ENCODE data around the gene PEX11G.
"Not testable (repeated sequence)": the region's sequence is repeated elsewhere in the genome, so short reads cannot be mapped to it uniquely, and the experiment has no call there.

The PEX11G gene

DNA sequence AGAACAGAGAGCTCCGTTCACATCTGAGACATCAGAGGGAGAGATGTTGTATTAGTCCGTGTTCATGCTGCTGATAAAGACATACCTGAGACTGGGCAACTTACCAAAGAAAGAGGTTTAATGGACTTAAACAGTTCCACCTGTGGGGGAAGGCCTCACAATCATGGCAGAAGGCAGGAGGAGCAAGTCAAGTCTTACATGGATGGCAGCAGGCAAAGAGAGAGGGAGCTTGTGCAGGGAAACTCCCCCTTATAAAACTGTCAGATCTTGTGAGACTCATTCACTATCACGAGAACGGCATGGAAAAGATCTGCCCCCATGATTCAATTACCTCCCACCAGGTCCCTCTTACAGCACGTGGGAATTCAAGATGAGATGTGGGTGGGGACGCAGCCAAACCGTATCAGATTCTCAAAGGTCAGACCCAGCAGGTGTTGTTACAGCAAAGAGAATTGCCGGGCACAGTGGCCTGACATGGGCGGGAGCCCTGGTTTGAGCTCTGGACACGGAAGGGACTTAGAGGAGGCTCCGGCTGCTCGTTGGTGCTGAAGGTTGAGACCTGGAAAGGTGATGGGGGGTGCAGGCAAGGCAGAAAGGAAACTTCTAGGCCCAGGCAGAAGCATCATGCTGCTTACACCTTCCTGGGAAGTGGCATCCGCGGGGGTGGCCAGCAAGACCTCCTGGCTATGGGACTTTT lies 33.1 kb downstream of the PEX11G start:
- Histone ChIP-seq H3K36me3 (peaks cover 100% of the 10 kb centered on the region), H3K4me2 (no peak overlapping the region), H3K9me3 (peaks cover 46% of the 10 kb centered on the region), H3K9ac (no peak overlapping the region), H3K27me3 (no peaks in the 10 kb centered on the region), H3K4me1 (no peaks in the 10 kb centered on the region), H4K20me1 (peaks cover 77% of the 10 kb centered on the region), H3K27ac (no peak overlapping the region), H3K4me3 (no peak overlapping the region)
- TF ChIP-seq Cebpa-rat (IDR thresholded peaks at IDR 0.05) = no peak

- Histone ChIP-seq H3K36me3 (peaks cover 100% of the 10 kb centered on the region), H4K20me1 (peaks cover 79% of the 10 kb centered on the region), H3K27me3 (no peaks in the 10 kb centered on the region; the same call in 1 of the 2 replicates), H3K4me1 (no peaks in the 10 kb centered on the region), H3K9me3 (peaks cover 53% of the 10 kb centered on the region), H3K4me3 (no peak overlapping the region), H3K27ac (no peak overlapping the region), H3K9ac (no peak overlapping the region), H3K4me2 (no peak overlapping the region)
- TF ChIP-seq Cebpa-rat (IDR thresholded peaks at IDR 0.05) = no peak
These were observed 33.8 kb downstream of the PEX11G start for GRCh38 chr19:7454998-7455397.

DNA sequence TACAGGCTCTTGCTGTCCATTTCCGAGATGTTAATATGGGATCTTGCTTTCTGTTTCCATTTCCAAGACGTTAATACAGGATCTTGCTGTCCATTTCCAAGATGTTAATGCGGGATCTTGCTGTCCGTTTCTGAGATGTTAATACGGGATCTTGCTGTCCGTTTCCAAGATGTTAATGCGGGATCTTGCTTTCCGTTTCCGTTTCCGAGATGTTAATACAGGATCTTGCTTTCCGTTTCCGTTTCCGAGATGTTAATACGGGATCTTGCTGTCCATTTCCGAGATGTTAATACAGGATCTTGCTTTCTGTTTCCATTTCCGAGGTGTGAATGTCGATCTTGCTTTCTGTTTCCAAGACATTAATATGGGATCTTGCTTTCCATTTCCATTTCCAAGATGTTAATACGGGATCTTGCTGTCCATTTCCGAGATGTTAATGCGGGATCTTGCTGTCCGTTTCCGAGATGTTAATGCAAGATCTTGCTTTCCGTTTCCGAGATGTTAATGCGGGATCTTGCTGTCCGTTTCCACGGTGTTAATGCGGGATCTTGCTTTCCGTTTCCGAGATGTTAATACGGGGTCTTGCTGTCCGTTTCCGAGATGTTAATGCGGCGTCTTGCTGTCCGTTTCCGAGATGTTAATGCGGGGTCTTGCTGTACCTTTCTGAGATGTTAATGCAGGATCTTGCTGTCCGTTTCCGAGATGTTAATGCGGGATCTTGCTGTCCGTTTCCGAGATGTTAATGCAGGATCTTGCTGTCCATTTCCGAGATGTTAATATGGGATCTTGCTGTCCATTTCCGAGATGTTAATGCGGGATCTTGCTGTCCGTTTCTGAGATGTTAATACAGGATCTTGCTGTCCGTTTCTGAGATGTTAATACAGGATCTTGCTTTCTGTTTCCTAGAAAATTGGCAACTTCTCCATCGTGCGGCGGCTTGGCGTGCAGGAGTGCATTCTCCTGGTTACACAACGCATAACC lies 38.3 kb downstream of the PEX11G start:
- Histone ChIP-seq H3K9me3 (peaks cover 56% of the 10 kb centered on the region), H3K4me1 (no peaks in the 10 kb centered on the region), H3K4me2 (no peak overlapping the region), H3K4me3 (no peak overlapping the region), H3K27ac (no peak overlapping the region), H3K27me3 (no peaks in the 10 kb centered on the region; the same call in 1 of the 2 replicates), H3K9ac (no peak overlapping the region), H3K36me3 (peaks cover 100% of the 10 kb centered on the region), H4K20me1 (peaks cover 71% of the 10 kb centered on the region)
- TF ChIP-seq Cebpa-rat (IDR thresholded peaks at IDR 0.05) = no peak

DNA sequence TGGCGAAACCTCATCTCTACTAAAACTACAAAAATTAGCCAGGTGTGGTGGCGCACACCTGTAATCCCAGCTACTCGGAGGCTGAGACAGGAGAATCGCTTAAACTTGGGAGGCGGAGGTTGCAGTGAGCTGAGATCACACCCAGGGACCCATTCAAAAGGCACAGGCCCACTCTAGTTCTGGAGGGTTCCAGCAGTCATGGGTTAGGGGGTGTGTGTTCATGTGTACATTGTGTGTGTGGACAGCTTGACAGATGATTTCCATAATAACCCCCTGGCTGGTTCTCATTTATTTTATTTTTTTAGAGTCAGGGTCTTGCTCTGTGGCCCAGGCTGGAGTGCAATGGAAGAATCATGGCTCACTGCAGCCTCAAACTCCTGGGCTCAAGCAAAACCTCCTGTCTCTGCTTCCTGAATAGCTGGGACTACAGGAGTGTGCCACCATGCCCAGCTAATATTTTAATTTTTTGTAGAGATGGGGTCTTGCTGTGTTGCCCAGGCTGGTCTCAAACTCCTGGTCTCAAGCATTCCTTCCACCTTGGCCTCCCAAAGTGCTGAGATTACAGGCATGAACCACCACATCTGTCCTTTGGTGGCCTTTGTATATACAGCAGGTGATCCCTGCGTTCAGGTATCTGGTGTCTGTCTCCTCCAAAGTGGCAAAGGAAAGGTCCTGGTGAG lies 39.3 kb downstream of the PEX11G start:
- not testable (repeated sequence) for H3K27ac ChIP-seq, H3K9ac ChIP-seq, H3K4me2 ChIP-seq, H3K27me3 ChIP-seq, H3K4me3 ChIP-seq, H3K4me1 ChIP-seq
- Histone ChIP-seq H3K36me3 (peaks cover 100% of the 10 kb centered on the region), H3K9me3 (peaks cover 46% of the 10 kb centered on the region), H4K20me1 (peaks cover 71% of the 10 kb centered on the region)

DNA sequence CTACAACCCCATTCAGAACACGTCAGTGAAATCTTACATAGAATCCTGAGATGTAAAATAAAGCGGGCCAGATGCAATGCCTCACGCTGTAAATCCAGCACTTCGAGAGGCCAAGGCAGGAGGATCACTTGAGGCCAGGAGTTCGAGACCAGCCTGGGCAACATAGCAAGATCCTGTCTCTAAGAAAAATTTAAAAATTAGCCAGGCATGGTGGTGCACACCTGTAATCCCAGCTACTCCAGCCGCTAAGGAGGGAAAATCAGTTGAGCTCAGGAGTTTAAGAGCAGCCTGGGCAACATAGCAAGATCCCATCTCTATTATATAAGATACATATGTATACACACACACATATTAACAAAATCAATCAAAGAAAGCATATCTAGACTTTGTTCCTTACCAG lies 41.2 kb downstream of the PEX11G start:
- peaks cover 3% of the 10 kb centered on the region; the same call in 1 of the 2 replicates for H3K4me1 ChIP-seq
- H3K9ac ChIP-seq = no peak overlapping the region
- H3K9me3 ChIP-seq = peaks cover 27% of the 10 kb centered on the region
- peaks cover 85% of the 10 kb centered on the region for H4K20me1 ChIP-seq
- H3K4me2 ChIP-seq = no peak overlapping the region
- peaks cover 100% of the 10 kb centered on the region for H3K36me3 ChIP-seq
- H3K27ac ChIP-seq = no peak overlapping the region
- H3K27me3 ChIP-seq = no peaks in the 10 kb centered on the region; the same call in 1 of the 2 replicates
- H3K4me3 ChIP-seq = no peak overlapping the region
- TF ChIP-seq Cebpa-rat (IDR thresholded peaks at IDR 0.05) = no peak

- H3K9ac ChIP-seq = no peak overlapping the region
- peaks cover 28% of the 10 kb centered on the region for H3K4me1 ChIP-seq
- peaks cover 7% of the 10 kb centered on the region for H3K9me3 ChIP-seq
- H3K4me3 ChIP-seq = no peak overlapping the region
- peaks cover 91% of the 10 kb centered on the region for H4K20me1 ChIP-seq
- TF ChIP-seq Cebpa-rat (IDR thresholded peaks at IDR 0.05) = no peak
- no peaks in the 10 kb centered on the region; the same call in 1 of the 2 replicates for H3K27me3 ChIP-seq
- H3K27ac ChIP-seq = no peak overlapping the region
- H3K36me3 ChIP-seq = peaks cover 100% of the 10 kb centered on the region
- no peak overlapping the region for H3K4me2 ChIP-seq
These were observed 43.7 kb downstream of the PEX11G start for GRCh38 chr19:7445104-7445503.

GRCh38 chr19:7444042-7444441 lies 44.8 kb downstream of the PEX11G start:
- TF ChIP-seq Cebpa-rat (IDR thresholded peaks at IDR 0.05) = no peak
- H3K4me1 ChIP-seq = peaks cover 29% of the 10 kb centered on the region
- no peak overlapping the region for H3K9ac ChIP-seq
- H4K20me1 ChIP-seq = peaks cover 91% of the 10 kb centered on the region
- no peak overlapping the region for H3K4me2 ChIP-seq
- no peaks in the 10 kb centered on the region for H3K27me3 ChIP-seq
- no peak overlapping the region for H3K27ac ChIP-seq
- no peaks in the 10 kb centered on the region for H3K9me3 ChIP-seq
- H3K4me3 ChIP-seq = no peak overlapping the region
- H3K36me3 ChIP-seq = peaks cover 100% of the 10 kb centered on the region

GRCh38 chr19:7442423-7442822 lies 46.4 kb downstream of the PEX11G start:
- H3K9me3 ChIP-seq = no peaks in the 10 kb centered on the region
- H3K27ac ChIP-seq = peak overlapping the region; percentile 45
- no peak overlapping the region for H3K4me3 ChIP-seq
- no peak for TF ChIP-seq Cebpa-rat (IDR thresholded peaks at IDR 0.05)
- peaks cover 32% of the 10 kb centered on the region for H3K4me1 ChIP-seq
- H3K4me2 ChIP-seq = peak overlapping the region; percentile 52
- peaks cover 94% of the 10 kb centered on the region for H3K36me3 ChIP-seq
- peak overlapping the region; percentile 5; the same call in 1 of the 2 replicates for H3K9ac ChIP-seq
- peaks cover 90% of the 10 kb centered on the region for H4K20me1 ChIP-seq
- H3K27me3 ChIP-seq = no peaks in the 10 kb centered on the region

GRCh38 chr19:7441468-7442146 lies 47.2 kb downstream of the PEX11G start:
- Histone ChIP-seq H3K4me1 (peaks cover 41% of the 10 kb centered on the region), H3K4me3 (no peak overlapping the region), H3K27me3 (no peaks in the 10 kb centered on the region), H3K36me3 (peaks cover 90% of the 10 kb centered on the region), H3K9me3 (no peaks in the 10 kb centered on the region), H3K27ac (peak overlapping the region; percentile 45), H3K9ac (peak overlapping the region; percentile 5; the same call in 1 of the 2 replicates), H4K20me1 (peaks cover 94% of the 10 kb centered on the region), H3K4me2 (peak overlapping the region; percentile 52)
- no peak for TF ChIP-seq Cebpa-rat (IDR thresholded peaks at IDR 0.05)

All from BLaER1 (cell line).